Coronary artery (tissue), 2 donors: ENCODE measurements around the gene CACNA1I.

ENCODE experiments used
- DNase-seq: peaks from one replicate; pipeline ENCODE4 v3.0.0-alpha.2; 2017; ENCODE audit warnings: low spot score
- H3K27ac ChIP-seq, 2 donors: fragments of 200-600 bp; sonication (generic); one replicate each; pipeline ENCODE4 v1.5.1; 2016 to 2019
- H3K4me3 ChIP-seq: fragments of 200-600 bp; sonication (generic); 2 replicates; pipeline ENCODE4 v1.5.1; 2016; ENCODE audit warnings: mild to moderate bottlenecking, moderate library complexity
- TF ChIP-seq, protein P1 (sequence below): fragments of 200-600 bp; sonication (generic); IDR thresholded peaks from one replicate; pipeline ENCODE4 v1.5.1; 2019; ENCODE audit warnings: antibody characterized with exemption

CACNA1I gene

DNA sequence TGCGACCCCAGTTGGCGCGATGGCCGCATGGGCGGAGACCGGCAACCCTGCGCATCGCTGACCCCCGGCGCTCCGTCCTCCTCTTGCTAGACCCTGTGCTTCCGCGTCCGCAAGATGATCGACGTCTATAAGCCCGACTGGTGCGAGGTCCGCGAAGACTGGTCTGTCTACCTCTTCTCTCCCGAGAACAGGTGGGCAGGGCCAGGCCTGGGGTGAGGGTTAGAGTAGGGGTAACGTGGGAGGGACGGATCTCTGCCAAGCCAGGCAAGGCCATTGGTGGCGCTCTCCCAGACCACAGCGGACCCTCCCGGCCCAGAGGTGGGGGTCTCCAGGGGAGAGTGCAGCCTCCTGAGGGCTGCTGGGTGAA, 92.1 kb downstream of the CACNA1I start:
- TF ChIP-seq, protein P1, sequence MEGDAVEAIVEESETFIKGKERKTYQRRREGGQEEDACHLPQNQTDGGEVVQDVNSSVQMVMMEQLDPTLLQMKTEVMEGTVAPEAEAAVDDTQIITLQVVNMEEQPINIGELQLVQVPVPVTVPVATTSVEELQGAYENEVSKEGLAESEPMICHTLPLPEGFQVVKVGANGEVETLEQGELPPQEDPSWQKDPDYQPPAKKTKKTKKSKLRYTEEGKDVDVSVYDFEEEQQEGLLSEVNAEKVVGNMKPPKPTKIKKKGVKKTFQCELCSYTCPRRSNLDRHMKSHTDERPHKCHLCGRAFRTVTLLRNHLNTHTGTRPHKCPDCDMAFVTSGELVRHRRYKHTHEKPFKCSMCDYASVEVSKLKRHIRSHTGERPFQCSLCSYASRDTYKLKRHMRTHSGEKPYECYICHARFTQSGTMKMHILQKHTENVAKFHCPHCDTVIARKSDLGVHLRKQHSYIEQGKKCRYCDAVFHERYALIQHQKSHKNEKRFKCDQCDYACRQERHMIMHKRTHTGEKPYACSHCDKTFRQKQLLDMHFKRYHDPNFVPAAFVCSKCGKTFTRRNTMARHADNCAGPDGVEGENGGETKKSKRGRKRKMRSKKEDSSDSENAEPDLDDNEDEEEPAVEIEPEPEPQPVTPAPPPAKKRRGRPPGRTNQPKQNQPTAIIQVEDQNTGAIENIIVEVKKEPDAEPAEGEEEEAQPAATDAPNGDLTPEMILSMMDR: no peak
- no peak for DNase-seq
- peak overlapping the region; percentile 57 for H3K4me3 ChIP-seq
- no peak overlapping the region for H3K27ac ChIP-seq

DNA sequence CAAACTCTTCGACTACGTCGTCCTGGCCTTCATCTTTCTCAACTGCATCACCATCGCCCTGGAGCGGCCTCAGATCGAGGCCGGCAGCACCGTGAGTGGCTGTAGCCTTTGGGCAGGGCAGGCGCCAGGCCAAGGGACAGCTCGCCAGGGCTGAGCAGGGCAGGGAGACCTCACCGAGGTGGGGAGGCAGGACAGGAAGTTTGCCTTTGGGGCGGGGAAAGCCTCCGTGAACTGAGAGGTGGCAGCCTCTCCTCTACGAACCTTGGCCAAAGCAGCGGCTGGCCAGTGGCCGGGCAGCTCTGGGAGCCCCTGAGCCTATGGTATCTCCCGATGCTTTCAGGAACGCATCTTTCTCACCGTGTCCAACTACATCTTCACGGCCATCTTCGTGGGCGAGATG, 93.2 kb downstream of the CACNA1I start:
- Histone ChIP-seq H3K4me3 (no peak overlapping the region), H3K27ac (no peak overlapping the region)
- TF ChIP-seq, protein P1: no peak
- DNase-seq: no peak

DNA sequence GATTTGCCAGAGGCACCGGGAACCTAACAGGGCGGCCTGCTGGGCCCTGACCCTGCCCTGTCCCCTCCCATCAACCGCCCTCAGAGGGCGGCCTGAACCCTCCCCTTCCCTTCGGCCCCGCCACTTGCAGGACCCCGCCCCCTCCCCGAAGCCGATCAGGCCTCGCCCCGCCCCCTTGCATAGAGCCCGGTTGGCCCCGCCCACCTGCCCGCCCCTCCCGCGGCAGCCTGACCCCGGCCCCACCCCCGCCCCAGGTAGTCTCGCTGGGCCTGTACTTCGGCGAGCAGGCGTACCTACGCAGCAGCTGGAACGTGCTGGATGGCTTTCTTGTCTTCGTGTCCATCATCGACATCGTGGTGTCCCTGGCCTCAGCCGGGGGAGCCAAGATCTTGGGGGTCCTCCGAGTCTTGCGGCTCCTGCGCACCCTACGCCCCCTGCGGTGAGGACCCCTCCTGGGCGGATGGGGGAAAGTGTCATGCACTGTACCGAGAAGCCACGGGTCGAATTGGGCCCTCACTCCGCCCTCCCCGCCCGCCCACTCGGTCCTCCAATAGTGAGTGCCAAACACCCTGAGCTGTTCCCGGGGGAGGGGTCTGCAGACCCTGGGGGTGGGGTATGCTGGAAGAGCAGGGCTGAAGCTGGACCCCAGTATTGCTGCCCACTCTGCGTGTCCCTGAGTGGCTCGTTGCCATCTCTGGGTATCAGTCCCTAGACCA, 94.1 kb downstream of the CACNA1I start:
- Histone ChIP-seq H3K4me3 (peak overlapping the region; percentile 3), H3K27ac (no peak overlapping the region)
- TF ChIP-seq, protein P1: no peak
- no peak for DNase-seq

DNA sequence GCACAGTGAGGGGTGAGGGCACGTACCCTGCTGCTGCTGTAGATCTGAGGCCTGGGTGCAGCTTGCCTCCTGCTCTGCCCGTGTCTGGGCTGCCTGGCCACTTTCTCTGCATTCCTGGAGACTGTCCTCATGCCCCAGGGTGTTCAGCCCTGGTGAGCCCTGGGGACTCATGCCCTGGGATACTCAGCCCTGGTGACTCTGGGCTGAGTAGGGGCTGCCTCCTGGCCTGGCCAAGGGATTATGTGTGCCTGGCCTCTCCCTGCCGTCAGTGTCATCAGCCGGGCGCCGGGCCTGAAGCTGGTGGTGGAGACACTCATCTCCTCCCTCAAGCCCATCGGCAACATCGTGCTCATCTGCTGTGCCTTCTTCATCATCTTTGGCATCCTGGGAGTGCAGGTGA, 94.7 kb downstream of the CACNA1I start:
- TF ChIP-seq, protein P1: no peak
- no peak overlapping the region for H3K27ac ChIP-seq
- no peak for DNase-seq
- no peak overlapping the region for H3K4me3 ChIP-seq

DNA sequence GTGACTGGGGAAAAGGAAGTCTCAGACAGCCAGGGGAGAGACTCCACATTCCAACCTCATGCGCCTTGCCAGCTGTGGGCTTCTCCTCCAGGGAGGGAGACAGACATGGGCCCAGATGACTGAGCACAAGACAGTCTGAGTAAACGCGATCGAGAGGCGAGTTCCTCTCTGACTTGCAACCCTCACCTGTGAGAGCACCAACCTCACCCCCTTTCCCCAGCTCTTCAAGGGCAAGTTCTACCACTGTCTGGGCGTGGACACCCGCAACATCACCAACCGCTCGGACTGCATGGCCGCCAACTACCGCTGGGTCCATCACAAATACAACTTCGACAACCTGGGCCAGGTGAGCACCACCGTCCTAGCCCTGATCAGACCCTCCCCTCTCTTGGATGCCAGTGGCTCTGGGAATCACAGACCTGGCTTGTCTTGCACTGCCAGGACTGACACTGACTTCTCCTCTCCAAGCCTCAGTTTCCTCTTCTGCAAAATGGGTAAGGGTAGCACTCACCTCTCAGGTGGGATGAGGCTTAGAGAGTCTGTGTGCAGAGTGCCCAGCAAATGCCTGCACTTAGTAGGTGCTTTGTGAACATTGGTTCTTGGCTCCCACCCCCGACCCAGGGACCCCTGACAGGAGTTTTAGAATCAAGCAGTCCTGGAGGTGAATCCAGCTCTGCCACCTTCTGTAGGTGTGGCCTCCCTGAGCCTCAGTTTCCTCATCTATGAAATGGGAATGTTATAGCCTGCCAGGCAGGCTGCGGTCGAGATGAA, 95.3 kb downstream of the CACNA1I start:
- TF ChIP-seq, protein P1: no peak

DNA sequence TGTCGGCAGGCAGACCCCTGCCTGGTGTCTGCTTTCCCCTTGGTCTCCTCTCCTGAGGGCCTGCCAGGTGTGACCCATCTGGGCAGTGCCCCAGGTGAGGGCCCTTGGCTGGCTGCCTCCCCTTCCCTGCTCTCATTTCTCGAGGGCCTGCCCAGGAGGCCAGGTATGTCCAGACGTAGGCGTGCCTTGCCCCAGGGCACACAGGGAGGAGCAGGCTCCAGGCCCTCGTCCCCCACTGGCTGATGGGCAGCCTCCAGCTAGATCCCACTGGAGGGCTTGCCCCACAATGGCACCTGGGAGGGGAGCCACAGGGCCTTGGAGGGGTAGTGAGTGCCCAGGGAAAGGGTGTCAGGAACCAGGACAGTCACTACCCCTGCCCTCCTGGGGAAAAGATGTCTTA, 95.9 kb downstream of the CACNA1I start:
- no peak overlapping the region for H3K27ac ChIP-seq
- no peak overlapping the region for H3K4me3 ChIP-seq
- no peak for DNase-seq
- TF ChIP-seq, protein P1: no peak

More for the DNA sequence above, 95.3 kb downstream of the CACNA1I start:
- H3K4me3 ChIP-seq: no peak overlapping the region
- no peak for DNase-seq
- H3K27ac ChIP-seq: no peak overlapping the region

DNA sequence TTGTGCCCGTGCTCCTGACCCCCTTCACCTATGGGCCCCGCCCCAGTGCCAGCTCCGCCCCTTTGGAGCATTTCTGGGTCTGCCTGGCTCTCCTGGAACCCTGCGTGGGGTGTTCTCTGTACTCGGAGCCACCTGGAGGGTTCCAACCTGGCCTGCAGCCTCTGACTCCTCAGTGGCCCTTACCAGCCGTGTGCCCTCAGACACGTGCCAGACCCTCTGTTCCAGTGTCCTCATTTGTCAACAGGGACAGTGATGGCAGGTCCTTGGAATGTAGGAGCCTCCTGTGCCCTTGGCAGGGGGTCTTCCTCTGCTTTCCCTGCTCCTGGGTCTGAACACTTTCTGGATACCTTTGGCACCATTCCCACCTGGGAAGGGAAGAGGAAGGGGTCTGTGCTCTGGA, 96.4 kb downstream of the CACNA1I start:
- Histone ChIP-seq H3K27ac (no peak overlapping the region), H3K4me3 (no peak overlapping the region)
- TF ChIP-seq, protein P1: no peak
- no peak for DNase-seq
